IMR-90 (cell line): ENCODE results near the gene RPL27A. TPM values are rescaled to one million over a fixed set of nuclear protein-coding genes. Genes with fewer than 3 reads are reported as not detected.

Experiments
- ATAC-seq: fragments of 200-7000 bp; cut with Tn5 transposase; 2 replicates; pipeline ENCODE4 v1.9.1; 2020; ENCODE audit warnings: low read depth, mild to moderate bottlenecking, moderate library complexity
- BruUV-seq: library from RNA; stranded (reverse); fragments of 400-500 nt; replicated peaks from 2 replicates; lab custom pipeline; 2021; lab: Mats Ljungman, UMichigan
- CTCF ChIA-PET: fragments of 300-600 bp; formaldehyde crosslinking; extraction: SDS; loops from one replicate; lab custom pipeline; 2021; ENCODE audit warnings: antibody characterized with exemption; lab: Yijun Ruan, JAX
- POLR2A ChIA-PET: fragments of 300-600 bp; sonication (Branson Sonifier 250); formaldehyde crosslinking; loops from one replicate; lab custom pipeline; 2022; ENCODE audit warnings: antibody characterized with exemption; ENCODE audit not compliant: unreplicated experiment; lab: Charles Lee
- DNase-seq: peaks from one replicate; pipeline ENCODE4 v3.0.0; 2013
- H2AFZ ChIP-seq: replicated peaks from 2 replicates; pipeline ENCODE3; 2013; ENCODE audit warnings: low read length, mild to moderate bottlenecking; ENCODE audit not compliant: poor library complexity
- H2AK5ac ChIP-seq: 2 replicates; pipeline ENCODE4 v1.6.1; 2013; ENCODE audit warnings: low read depth, low read length, inconsistent platforms
- H2AK9ac ChIP-seq: replicated peaks from 2 replicates; pipeline ENCODE3; 2013; ENCODE audit warnings: mild to moderate bottlenecking, low read depth, low read length, moderate library complexity; ENCODE audit not compliant: poor library complexity
- H2BK120ac ChIP-seq: 2 replicates; pipeline ENCODE4 v1.6.1; 2013; ENCODE audit warnings: low read depth, low read length, inconsistent platforms
- H2BK15ac ChIP-seq: 3 replicates; pipeline ENCODE4 v1.6.1; 2013; ENCODE audit warnings: low read depth, low read length, inconsistent platforms
- H2BK20ac ChIP-seq: 2 replicates; pipeline ENCODE4 v1.6.1; 2013; ENCODE audit warnings: low read depth, mild to moderate bottlenecking, inconsistent platforms, low read length, moderate library complexity
- H2BK5ac ChIP-seq: 2 replicates; pipeline ENCODE4 v1.6.1; 2013; ENCODE audit warnings: mild to moderate bottlenecking, low read depth, low read length, inconsistent platforms; ENCODE audit not compliant: poor library complexity, severe bottlenecking
- H3K14ac ChIP-seq: replicated peaks from 2 replicates; pipeline ENCODE4 v1.6.1; 2013; ENCODE audit warnings: low read depth, low read length, inconsistent platforms
- H3K18ac ChIP-seq: 2 replicates; pipeline ENCODE4 v1.6.1; 2013; ENCODE audit warnings: low read depth, low read length, control low read depth
- H3K23ac ChIP-seq: 2 replicates; pipeline ENCODE4 v1.6.1; 2013; ENCODE audit warnings: low read depth, low read length, inconsistent platforms
- H3K27ac ChIP-seq: 2 replicates; pipeline ENCODE4 v1.5.1; 2013; ENCODE audit warnings: mild to moderate bottlenecking, control low read depth, low read length; ENCODE audit not compliant: insufficient read depth
- H3K27me3 ChIP-seq: 2 replicates; pipeline ENCODE4 v1.6.1; 2013; ENCODE audit warnings: low read length; ENCODE audit not compliant: control insufficient read depth, insufficient read depth
- H3K36me3 ChIP-seq: 2 replicates; pipeline ENCODE4 v1.6.1; 2013; ENCODE audit warnings: low read length, mixed read lengths; ENCODE audit not compliant: control insufficient read depth, insufficient read depth
- H3K4ac ChIP-seq: 2 replicates; pipeline ENCODE4 v1.6.1; 2013; ENCODE audit warnings: low read depth, low read length, inconsistent platforms
- H3K4me1 ChIP-seq: 2 replicates; pipeline ENCODE4 v1.6.1; 2013; ENCODE audit warnings: low read length, mixed read lengths; ENCODE audit not compliant: control insufficient read depth, insufficient read depth
- H3K4me2 ChIP-seq: 2 replicates; pipeline ENCODE4 v1.6.1; 2013; ENCODE audit warnings: low read depth, mild to moderate bottlenecking, control low read depth, low read length, moderate library complexity
- H3K4me3 ChIP-seq: 2 replicates; pipeline ENCODE4 v1.5.1; 2013; ENCODE audit warnings: low read depth, mild to moderate bottlenecking, control low read depth, low read length, moderate library complexity; ENCODE audit not compliant: insufficient read depth
- H3K56ac ChIP-seq: 2 replicates; pipeline ENCODE4 v1.6.1; 2013; ENCODE audit warnings: low read length, inconsistent platforms; ENCODE audit not compliant: insufficient read depth; ENCODE audit errors: extremely low read depth
- H3K79me1 ChIP-seq, 2 experiments: 2 replicates each; pipeline ENCODE4 v1.6.1; 2013; ENCODE audit warnings: low read length in 2 of 2, inconsistent platforms in 1 of 2, low read depth in 1 of 2
- H3K9ac ChIP-seq: 2 replicates; pipeline ENCODE4 v1.6.1; 2013; ENCODE audit warnings: low read depth, low read length, control low read depth
- H3K9me1 ChIP-seq: 2 replicates; pipeline ENCODE4 v1.6.1; 2013; ENCODE audit warnings: low read length, inconsistent platforms; ENCODE audit not compliant: insufficient read depth
- H3K9me3 ChIP-seq: 2 replicates; pipeline ENCODE4 v1.6.1; 2013; ENCODE audit warnings: low read length; ENCODE audit not compliant: control insufficient read depth, insufficient read depth
- H4K20me1 ChIP-seq: 2 replicates; pipeline ENCODE4 v1.6.1; 2013; ENCODE audit warnings: low read length, inconsistent platforms; ENCODE audit not compliant: insufficient read depth
- H4K5ac ChIP-seq: 2 replicates; pipeline ENCODE4 v1.6.1; 2013; ENCODE audit warnings: mild to moderate bottlenecking, low read depth, low read length, control low read depth
- H4K8ac ChIP-seq, 2 experiments: 2 replicates each; pipeline ENCODE4 v1.6.1; 2013; ENCODE audit warnings: low read depth in 2 of 2, low read length in 2 of 2, control low read depth in 1 of 2, inconsistent platforms in 1 of 2
- H4K91ac ChIP-seq: 2 replicates; pipeline ENCODE4 v1.6.1; 2013; ENCODE audit warnings: low read depth, low read length, inconsistent platforms; ENCODE audit not compliant: insufficient read depth
- BHLHE40 ChIP-seq: fragments of 150-350 bp; IDR thresholded peaks from 2 replicates; pipeline ENCODE4 v1.6.1; 2016; ENCODE audit warnings: mild to moderate bottlenecking, low read depth, low read length
- WGBS, 2 experiments: methylation state at CpG; one replicate each; pipeline versions ENCODE4 v1.1.5 to v1.1.7; 2013; ENCODE audit warnings: missing lambda C conversion rate in 2 of 2; ENCODE audit not compliant: insufficient read length in 1 of 2; ENCODE audit errors: extremely low coverage in 2 of 2; 5-methylcytosine and 5-hydroxymethylcytosine counted together
- dilution Hi-C: fragments of 300-500 bp; cut with HindIII; formaldehyde crosslinking; loops from one replicate; pipeline ENCODE4 v1.14.3; 2018; ENCODE audit warnings: low sequenced_read_pairs; ENCODE audit not compliant: unreplicated experiment
- in situ Hi-C: fragments of 300-500 bp; cut with MboI; formaldehyde crosslinking; loops from 3 replicates; pipeline ENCODE4 v1.14.3; 2019; ENCODE audit warnings: low sequenced_read_pairs, inconsistent platforms, mixed read lengths
- intact Hi-C: fragments of 100-400 bp; cut with micrococcal nuclease; formaldehyde crosslinking; loops from 2 replicates; pipeline ENCODE4 v1.10.0; 2022
- polyA plus RNA-seq, 3 experiments: library from polyadenylated mRNA; depleted of rRNA; stranded (reverse); fragments of >200 nt; gene quantifications; 2 replicates each; pipeline ENCODE4 v1.2.3, GENCODE V29; 2012; ENCODE audit warnings: low replicate concordance in 1 of 3
- total RNA-seq: library from RNA; depleted of rRNA; stranded (reverse); fragments of >200 nt; gene quantifications from 2 replicates; pipeline ENCODE4 v1.2.3, GENCODE V29; 2012

The RPL27A gene
- total and polyA plus RNA-seq, 2 of the 4 experiments (the other 2 are of a cell fraction) = 786 to 849 TPM

DNA sequence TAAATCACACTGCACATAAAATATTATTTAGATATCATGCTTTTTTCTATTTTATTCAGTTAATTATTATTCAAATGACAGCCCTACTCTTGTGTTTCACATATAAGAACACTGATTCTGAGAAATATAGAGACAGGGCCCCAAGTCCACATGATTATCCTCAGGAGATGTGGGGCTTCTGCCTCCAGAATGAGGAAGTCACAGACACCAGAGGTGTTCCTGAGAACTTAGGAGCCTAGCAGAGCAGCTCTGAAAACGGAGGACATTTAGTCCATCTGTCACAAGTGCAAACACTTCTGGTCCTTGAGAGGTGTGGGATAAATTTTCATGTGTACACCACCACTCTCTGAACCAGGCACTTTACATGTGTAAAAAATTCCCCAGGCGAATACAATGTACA, 26.3 kb upstream of the RPL27A start:
- H3K36me3 ChIP-seq = no peaks in the 10 kb centered on the region; the same call in 1 of the 2 replicates
- H4K91ac ChIP-seq = no peak overlapping the region
- H3K4me2 ChIP-seq = no peak overlapping the region
- H4K5ac ChIP-seq = no peak overlapping the region
- H4K20me1 ChIP-seq = peaks cover 4% of the 10 kb centered on the region; the same call in 1 of the 2 replicates
- H3K14ac ChIP-seq = no peak overlapping the region
- ATAC-seq (no peak), DNase-seq (no peak)
- no peak overlapping the region for H2AK9ac ChIP-seq
- POLR2A ChIA-PET = no interaction called here
- dilution Hi-C loops (no loop called here), in situ Hi-C loops (no loop called here), intact Hi-C loops (no loop called here)
- H3K27ac ChIP-seq = no peak overlapping the region
- peaks cover 10% of the 10 kb centered on the region for H3K9me1 ChIP-seq
- TF ChIP-seq BHLHE40 = no peak
- H2AK5ac ChIP-seq = no peak overlapping the region
- no peaks in the 10 kb centered on the region for H3K27me3 ChIP-seq
- 100% methylated on average over 1 of the region's 2 CpGs; no CpG with 5 or more reads in 1 of the 2 experiments for WGBS, 2 experiments
- H2BK20ac ChIP-seq = no peak overlapping the region
- no peaks in the 10 kb centered on the region for H3K9me3 ChIP-seq
- no peak overlapping the region for H2AFZ ChIP-seq
- H3K4ac ChIP-seq = no peak overlapping the region
- CTCF ChIA-PET = interaction anchor here (0.6 kb wide), 1 partner anchor 91 kb away, joined by 3 read pairs; no protein-coding TSS in a partner anchor
- no peak overlapping the region for H2BK5ac ChIP-seq
- no peak overlapping the region for H2BK15ac ChIP-seq
- no peak overlapping the region for H3K23ac ChIP-seq
- peaks cover 10% of the 10 kb centered on the region for H3K4me1 ChIP-seq
- no TSS peak for BruUV-seq
- H3K56ac ChIP-seq = no peak overlapping the region
- no peak overlapping the region for H3K18ac ChIP-seq
- H4K8ac ChIP-seq = no peak overlapping the region
- H3K9ac ChIP-seq = no peak overlapping the region
- no peak overlapping the region for H2BK120ac ChIP-seq
- peaks cover 2 to 5% of the 10 kb centered on the region in 2 experiments; a peak in 1 of 4 replicates for H3K79me1 ChIP-seq
- H3K4me3 ChIP-seq = no peak overlapping the region
